ENCODE results near the gene TLR9.

TLR9 gene

DNA sequence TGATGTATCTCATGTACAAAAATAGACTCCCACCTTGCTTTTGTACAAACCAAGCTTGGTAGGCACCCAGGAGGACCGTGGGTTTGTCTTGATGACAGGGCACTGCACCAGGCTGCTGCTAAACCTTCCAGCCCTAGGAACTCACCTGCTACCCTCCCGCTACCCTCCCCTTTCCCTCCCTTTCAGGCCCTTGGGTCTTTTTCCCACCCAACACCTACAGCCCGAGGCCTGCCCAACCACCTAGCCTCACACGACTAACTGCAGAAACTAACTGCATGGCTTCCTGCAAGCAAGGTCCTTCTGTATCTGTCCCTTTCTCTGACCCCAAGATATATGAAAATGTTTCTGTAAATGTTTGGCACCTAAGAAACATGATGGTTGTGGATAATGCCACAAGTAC lies 31.2 kb upstream of the TLR9 start:
- CTCF ChIA-PET: interaction anchor here (0.7 to 9.6 kb wide), 4 partner anchors 14 to 36 kb away, joined by 3 to 161 read pairs (median 4); partner anchors contain the start of gene TWF2
- H3K9me3 ChIP-seq (ENCODE audit: control extremely low read depth in 1 of 5, control insufficient read depth in 4 of 5, insufficient read depth in 2 of 5, low read depth in 1 of 5, low read length in 4 of 5): no peaks in the 10 kb centered on the region
- POLR2A ChIA-PET: no interaction called here
- no peaks in the 10 kb centered on the region for H3K27me3 ChIP-seq (replicated peaks in 2 of 5; ENCODE audit: control insufficient read depth in 4 of 5, insufficient read depth in 5 of 5, low read length in 4 of 5)
- H3K4me1 ChIP-seq (ENCODE audit: control extremely low read depth in 1 of 4, control insufficient read depth in 4 of 4, insufficient read depth in 4 of 4, low read length in 3 of 4): peaks cover 7 to 37% (median 23%) of the 10 kb centered on the region in 4 experiments
- no peak overlapping the region for H3K27ac ChIP-seq (ENCODE audit: insufficient read depth in 1 of 2, low read depth in 1 of 2, low read length in 2 of 2, poor library complexity in 1 of 2, severe bottlenecking in 2 of 2)
- DNase-seq: no peak
- peaks cover 24 to 76% (median 58%) of the 10 kb centered on the region in 4 experiments for H3K36me3 ChIP-seq (ENCODE audit: control insufficient read depth in 4 of 4, insufficient read depth in 4 of 4, low read length in 3 of 4)
- WGBS (ENCODE audit: insufficient coverage): 83% methylated on average over 1 of the region's 4 CpGs
- H3K4me3 ChIP-seq (ENCODE audit: control insufficient read depth in 1 of 7, extremely low read depth in 1 of 7, insufficient read depth in 4 of 7, low read depth in 2 of 7, low read length in 6 of 7): no peak overlapping the region

DNA sequence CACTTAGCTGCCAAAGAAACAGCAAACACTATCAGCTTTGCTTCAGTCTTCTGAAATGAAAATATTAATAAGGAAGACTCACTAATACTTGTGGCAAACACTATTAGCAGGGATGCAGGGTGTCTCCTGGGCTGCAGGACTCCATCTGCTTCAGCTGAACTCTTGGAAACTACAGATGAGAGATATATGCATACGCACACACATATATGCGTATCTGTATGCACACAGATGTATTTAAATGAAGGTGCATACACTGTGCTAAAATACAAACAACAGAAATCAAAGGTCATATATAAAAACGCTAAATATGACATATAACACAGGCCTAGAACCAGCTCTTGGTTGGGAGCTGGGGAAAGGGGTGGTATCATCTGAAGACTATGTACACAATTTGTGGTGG lies 30.7 kb upstream of the TLR9 start:
- no peak for DNase-seq
- no peak overlapping the region for H3K27ac ChIP-seq (ENCODE audit: insufficient read depth in 1 of 2, low read depth in 1 of 2, low read length in 2 of 2, poor library complexity in 1 of 2, severe bottlenecking in 2 of 2)
- H3K36me3 ChIP-seq (ENCODE audit: control insufficient read depth in 4 of 4, insufficient read depth in 4 of 4, low read length in 3 of 4): peaks cover 26 to 76% (median 55%) of the 10 kb centered on the region in 4 experiments
- no CpG with 5 or more reads among the region's 3 CpGs for WGBS (ENCODE audit: insufficient coverage)
- no peaks in the 10 kb centered on the region for H3K9me3 ChIP-seq (ENCODE audit: control extremely low read depth in 1 of 5, control insufficient read depth in 4 of 5, insufficient read depth in 2 of 5, low read depth in 1 of 5, low read length in 4 of 5)
- CTCF ChIA-PET: interaction anchor here (0.7 to 9.6 kb wide), 5 partner anchors 11 to 36 kb away, joined by 3 to 161 read pairs (median 4); partner anchors contain the start of genes PPM1M and TWF2
- no peak overlapping the region for H3K4me3 ChIP-seq (ENCODE audit: control insufficient read depth in 1 of 7, extremely low read depth in 1 of 7, insufficient read depth in 4 of 7, low read depth in 2 of 7, low read length in 6 of 7)
- H3K27me3 ChIP-seq (replicated peaks in 2 of 5; ENCODE audit: control insufficient read depth in 4 of 5, insufficient read depth in 5 of 5, low read length in 4 of 5): no peaks in the 10 kb centered on the region
- peaks cover 7 to 37% (median 23%) of the 10 kb centered on the region in 4 experiments for H3K4me1 ChIP-seq (ENCODE audit: control extremely low read depth in 1 of 4, control insufficient read depth in 4 of 4, insufficient read depth in 4 of 4, low read length in 3 of 4)
- POLR2A ChIA-PET: no interaction called here

DNA sequence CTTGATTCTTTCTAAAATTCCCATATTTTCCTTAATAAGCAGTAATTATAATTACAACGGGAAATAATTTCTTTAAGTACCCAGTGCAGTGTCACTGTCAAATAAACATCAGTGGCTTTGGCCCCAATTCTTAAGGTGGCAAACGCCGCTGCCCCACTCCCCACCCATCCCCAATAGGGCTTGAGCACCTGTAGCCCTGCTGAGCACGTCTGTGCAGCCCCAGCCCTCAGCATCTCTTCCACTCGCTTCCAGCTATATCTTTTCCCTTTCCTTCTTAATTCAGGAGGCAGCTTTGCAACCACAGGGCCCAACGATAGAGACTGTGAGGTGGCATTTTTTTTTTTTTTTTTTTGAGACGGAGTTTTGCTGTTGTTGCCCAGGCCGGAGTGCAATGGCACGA lies 29.2 kb upstream of the TLR9 start:
- 95% methylated on average over 3 of the region's 9 CpGs for WGBS (ENCODE audit: insufficient coverage)

DNA sequence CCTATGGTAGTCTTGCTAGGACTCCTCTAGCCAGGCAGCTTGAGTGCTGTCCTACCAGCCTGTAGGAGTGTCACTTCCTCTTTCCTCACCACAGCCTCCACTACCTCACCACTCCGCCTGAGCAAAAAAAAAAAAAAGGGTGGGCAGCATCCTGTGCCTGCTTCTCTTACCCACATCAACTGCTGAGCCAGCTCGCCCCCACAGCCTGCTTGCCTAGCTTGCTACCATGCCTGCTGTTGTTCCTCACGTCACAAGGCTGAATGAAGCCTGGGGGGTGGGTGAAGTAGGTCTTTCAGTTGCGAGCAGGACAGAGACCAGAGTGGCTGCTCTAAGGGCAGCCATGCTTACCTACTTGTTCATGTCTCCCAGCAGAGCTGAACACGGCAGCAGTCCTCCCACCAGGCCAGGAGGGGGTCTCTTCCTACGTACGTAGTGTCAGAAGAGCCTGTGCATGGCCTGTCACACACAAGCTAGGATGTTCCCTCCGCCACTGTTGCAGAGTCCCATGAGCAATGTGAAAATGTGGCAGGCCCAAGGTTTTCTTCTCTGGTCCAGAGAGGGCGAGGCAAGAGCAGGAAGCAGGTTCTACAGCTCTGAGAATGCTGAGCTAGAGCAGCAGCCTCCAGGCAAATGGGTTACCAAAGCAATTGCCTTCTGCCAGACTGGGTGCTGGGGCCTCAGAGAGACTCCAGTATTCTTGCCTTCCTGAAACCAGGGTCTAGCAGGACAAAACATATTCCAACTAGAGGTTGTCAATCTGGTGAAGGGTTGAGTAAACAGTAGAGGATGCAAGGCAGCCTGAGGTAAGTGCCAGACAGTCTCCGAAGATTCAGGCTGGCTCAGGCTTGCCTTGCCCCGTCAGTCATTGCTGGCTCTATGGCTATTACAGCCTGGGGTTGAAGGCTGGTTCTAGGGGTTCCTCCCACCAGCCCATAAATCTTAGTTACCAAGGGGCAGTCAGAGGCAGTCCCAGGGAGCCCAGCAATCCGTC lies 28.2 kb upstream of the TLR9 start:
- Histone ChIP-seq H3K9me3 (ENCODE audit: control extremely low read depth in 1 of 5, control insufficient read depth in 4 of 5, insufficient read depth in 2 of 5, low read depth in 1 of 5, low read length in 4 of 5) (no peaks in the 10 kb centered on the region), H3K4me1 (ENCODE audit: control extremely low read depth in 1 of 4, control insufficient read depth in 4 of 4, insufficient read depth in 4 of 4, low read length in 3 of 4) (peaks cover 7 to 37% (median 23%) of the 10 kb centered on the region in 4 experiments), H3K36me3 (ENCODE audit: control insufficient read depth in 4 of 4, insufficient read depth in 4 of 4, low read length in 3 of 4) (peaks cover 18 to 70% (median 45%) of the 10 kb centered on the region in 4 experiments), H3K27ac (ENCODE audit: insufficient read depth in 1 of 2, low read depth in 1 of 2, low read length in 2 of 2, poor library complexity in 1 of 2, severe bottlenecking in 2 of 2) (peak overlapping the region; percentile 69 to 78), H3K4me3 (ENCODE audit: control insufficient read depth in 1 of 7, extremely low read depth in 1 of 7, insufficient read depth in 4 of 7, low read depth in 2 of 7, low read length in 6 of 7) (peak overlapping the region in 4 of 7 experiments; percentile 17 to 49 (median 36)), H3K27me3 (replicated peaks in 2 of 5; ENCODE audit: control insufficient read depth in 4 of 5, insufficient read depth in 5 of 5, low read length in 4 of 5) (no peaks in the 10 kb centered on the region)
- ChIA-PET CTCF (interaction anchor here (0.9 to 9.6 kb wide), 15 partner anchors 8 to 85 kb away, joined by 3 to 161 read pairs (median 4); partner anchors contain the start of genes GLYCTK, PPM1M, TLR9 and TWF2), POLR2A (interaction anchor here (0.6 to 1.7 kb wide), 7 partner anchors 10 to 199 kb away, joined by 3 to 7 read pairs (median 4); partner anchors contain the start of gene TWF2)
- WGBS (ENCODE audit: insufficient coverage): 54% methylated on average over 5 of the region's 12 CpGs
- DNase-seq: peak; percentile 94 to 99 (median 98)

More for the DNA sequence above, 29.2 kb upstream of the TLR9 start:
- ChIA-PET POLR2A (interaction anchor here (1.0 kb wide), 1 partner anchor 18 kb away, joined by 6 read pairs; no protein-coding TSS in a partner anchor), CTCF (interaction anchor here (0.6 to 9.6 kb wide), 9 partner anchors 9 to 158 kb away, joined by 3 to 161 read pairs (median 6); partner anchors contain the start of genes PPM1M, TWF2 and WDR82)
- Histone ChIP-seq H3K36me3 (ENCODE audit: control insufficient read depth in 4 of 4, insufficient read depth in 4 of 4, low read length in 3 of 4) (peaks cover 26 to 70% (median 47%) of the 10 kb centered on the region in 4 experiments), H3K27me3 (replicated peaks in 2 of 5; ENCODE audit: control insufficient read depth in 4 of 5, insufficient read depth in 5 of 5, low read length in 4 of 5) (no peaks in the 10 kb centered on the region), H3K4me3 (ENCODE audit: control insufficient read depth in 1 of 7, extremely low read depth in 1 of 7, insufficient read depth in 4 of 7, low read depth in 2 of 7, low read length in 6 of 7) (no peak overlapping the region), H3K9me3 (ENCODE audit: control extremely low read depth in 1 of 5, control insufficient read depth in 4 of 5, insufficient read depth in 2 of 5, low read depth in 1 of 5, low read length in 4 of 5) (no peaks in the 10 kb centered on the region), H3K4me1 (ENCODE audit: control extremely low read depth in 1 of 4, control insufficient read depth in 4 of 4, insufficient read depth in 4 of 4, low read length in 3 of 4) (peaks cover 7 to 37% (median 23%) of the 10 kb centered on the region in 4 experiments), H3K27ac (ENCODE audit: insufficient read depth in 1 of 2, low read depth in 1 of 2, low read length in 2 of 2, poor library complexity in 1 of 2, severe bottlenecking in 2 of 2) (peak overlapping the region in 1 of 2 experiments; percentile 78)
- no peak for DNase-seq

DNA sequence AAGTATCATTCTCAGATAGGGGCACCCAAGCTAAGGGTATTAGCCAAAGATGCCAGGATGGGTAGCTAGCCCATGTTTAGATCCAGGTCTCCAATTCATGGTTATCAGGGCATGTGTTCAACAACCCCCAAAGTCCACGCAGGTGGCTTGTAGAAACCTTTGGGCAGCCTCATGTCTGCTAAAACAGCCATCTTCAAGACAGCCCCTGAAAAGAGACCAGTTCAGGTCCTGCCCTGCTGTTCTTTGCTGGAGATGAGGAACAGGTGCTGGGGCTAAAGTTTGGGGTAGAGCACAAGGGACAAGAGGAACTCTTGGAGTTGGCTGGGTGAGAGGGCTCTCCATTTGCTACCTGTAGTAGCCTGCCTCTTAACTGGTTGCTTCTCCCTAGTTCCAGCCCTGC lies 24.7 kb upstream of the TLR9 start:
- Histone ChIP-seq H3K27me3 (replicated peaks in 2 of 5; ENCODE audit: control insufficient read depth in 4 of 5, insufficient read depth in 5 of 5, low read length in 4 of 5) (no peaks in the 10 kb centered on the region), H3K36me3 (ENCODE audit: control insufficient read depth in 4 of 4, insufficient read depth in 4 of 4, low read length in 3 of 4) (peaks cover 0 to 42% (median 21%) of the 10 kb centered on the region in 4 experiments), H3K4me3 (ENCODE audit: control insufficient read depth in 1 of 7, extremely low read depth in 1 of 7, insufficient read depth in 4 of 7, low read depth in 2 of 7, low read length in 6 of 7) (no peak overlapping the region), H3K27ac (ENCODE audit: insufficient read depth in 1 of 2, low read depth in 1 of 2, low read length in 2 of 2, poor library complexity in 1 of 2, severe bottlenecking in 2 of 2) (no peak overlapping the region), H3K9me3 (ENCODE audit: control extremely low read depth in 1 of 5, control insufficient read depth in 4 of 5, insufficient read depth in 2 of 5, low read depth in 1 of 5, low read length in 4 of 5) (no peaks in the 10 kb centered on the region), H3K4me1 (ENCODE audit: control extremely low read depth in 1 of 4, control insufficient read depth in 4 of 4, insufficient read depth in 4 of 4, low read length in 3 of 4) (peaks cover 7 to 47% (median 39%) of the 10 kb centered on the region in 4 experiments)
- 100% methylated on average over 1 of the region's 1 CpG for WGBS (ENCODE audit: insufficient coverage)
- CTCF ChIA-PET: interaction anchor here (0.8 to 9.6 kb wide), 2 partner anchors 10 to 13 kb away, joined by 3 to 161 read pairs; partner anchors contain the start of gene TWF2
- DNase-seq: no peak
- POLR2A ChIA-PET: interaction anchor here (1.4 kb wide), 1 partner anchor 28 kb away, joined by 3 read pairs; the partner anchor contains the start of gene WDR82

DNA sequence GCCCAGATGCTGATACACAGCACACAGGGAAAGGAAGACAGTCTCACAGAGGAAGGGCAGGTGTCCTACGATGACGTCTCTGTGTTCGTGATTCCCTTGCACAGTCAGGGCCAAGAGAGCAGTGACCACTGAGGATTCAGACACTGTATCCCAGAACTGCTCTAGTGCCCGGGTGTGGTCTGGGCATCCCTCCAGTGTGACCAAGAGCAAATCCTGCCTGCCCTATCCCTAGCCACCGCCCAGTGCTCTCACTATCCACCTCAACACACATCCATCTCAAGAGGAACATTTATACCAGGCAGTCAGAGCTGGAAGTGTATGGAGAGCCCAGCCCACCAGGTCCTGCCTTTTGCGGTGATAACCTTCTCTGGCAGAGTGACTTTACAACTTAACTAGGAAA lies 24.2 kb upstream of the TLR9 start:
- POLR2A ChIA-PET: interaction anchor here (1.4 kb wide), 1 partner anchor 29 kb away, joined by 3 read pairs; the partner anchor contains the start of gene WDR82
- no peak overlapping the region for H3K27ac ChIP-seq (ENCODE audit: insufficient read depth in 1 of 2, low read depth in 1 of 2, low read length in 2 of 2, poor library complexity in 1 of 2, severe bottlenecking in 2 of 2)
- H3K27me3 ChIP-seq (replicated peaks in 2 of 5; ENCODE audit: control insufficient read depth in 4 of 5, insufficient read depth in 5 of 5, low read length in 4 of 5): no peaks in the 10 kb centered on the region
- H3K4me1 ChIP-seq (ENCODE audit: control extremely low read depth in 1 of 4, control insufficient read depth in 4 of 4, insufficient read depth in 4 of 4, low read length in 3 of 4): peaks cover 7 to 48% (median 43%) of the 10 kb centered on the region in 4 experiments
- WGBS (ENCODE audit: insufficient coverage): 97% methylated on average over 4 of the region's 6 CpGs
- H3K36me3 ChIP-seq (ENCODE audit: control insufficient read depth in 4 of 4, insufficient read depth in 4 of 4, low read length in 3 of 4): peaks cover 0 to 41% (median 21%) of the 10 kb centered on the region in 4 experiments
- CTCF ChIA-PET: interaction anchor here (2.8 to 9.6 kb wide), 2 partner anchors 11 to 13 kb away, joined by 16 to 161 read pairs; partner anchors contain the start of gene TWF2
- DNase-seq: no peak
- no peak overlapping the region for H3K4me3 ChIP-seq (ENCODE audit: control insufficient read depth in 1 of 7, extremely low read depth in 1 of 7, insufficient read depth in 4 of 7, low read depth in 2 of 7, low read length in 6 of 7)
- no peaks in the 10 kb centered on the region for H3K9me3 ChIP-seq (ENCODE audit: control extremely low read depth in 1 of 5, control insufficient read depth in 4 of 5, insufficient read depth in 2 of 5, low read depth in 1 of 5, low read length in 4 of 5)

Data from common myeloid progenitor, CD34-positive (primary cell).